Colonic mucosa (tissue), 4 donors: ENCODE data around the gene NHEJ1. TPM values are rescaled to one million over a fixed set of nuclear protein-coding genes. Genes with fewer than 3 reads are reported as not detected.

ENCODE experiments used
- DNase-seq: peaks from one replicate; pipeline ENCODE4 v3.0.0-alpha.2; 2020
- H3K27ac ChIP-seq: fragments of 200-600 bp; one replicate; pipeline ENCODE4 v1.8.0; 2021
- H3K27me3 ChIP-seq: fragments of 200-600 bp; one replicate; pipeline ENCODE4 v1.8.0; 2021
- H3K36me3 ChIP-seq: fragments of 200-600 bp; one replicate; pipeline ENCODE4 v1.8.0; 2021
- H3K4me1 ChIP-seq: fragments of 200-600 bp; one replicate; pipeline ENCODE4 v1.8.0; 2021; ENCODE audit warnings: mild to moderate bottlenecking
- H3K4me3 ChIP-seq: fragments of 200-600 bp; one replicate; pipeline ENCODE4 v1.8.0; 2021
- H3K9ac ChIP-seq, 2 donors: one replicate each; pipeline ENCODE4 v1.7.0; 2013; ENCODE audit warnings: control low read depth in 2 of 2, low read depth in 2 of 2, low read length in 2 of 2
- H3K9me3 ChIP-seq: fragments of 200-600 bp; one replicate; pipeline ENCODE4 v1.8.0; 2021
- CTCF ChIP-seq: fragments of 200-600 bp; IDR thresholded peaks from one replicate; pipeline ENCODE4 v1.8.0; 2022; ENCODE audit warnings: antibody characterized with exemption, mild to moderate bottlenecking
- intact Hi-C: fragments of 100-400 bp; cut with DNase I; formaldehyde crosslinking; loops from one replicate; pipeline ENCODE4 v1.14.1; 2022
- total RNA-seq, 2 donors: library from RNA; stranded (reverse); fragmentation: NEBNext Ultra II Directional in 1 of 2; extraction: Animal tissue kit (Norgen Biotek cat#: 25700) in 1 of 2; gene quantifications; one replicate each; pipeline ENCODE4 v1.2.1, GENCODE V29; 2021
- donor health status: healthy.
- donor health status: DM: no; HTN: no; CAD: no.
- donor health status: DM: no; HTN: no; CAD: no.

NHEJ1 gene
- total RNA-seq, 2 donors from 2014 or later = 30.7 to 51.1 TPM

GRCh38 chr2:219123356-219124135 is 37.1 kb downstream of the NHEJ1 start:
- TF ChIP-seq CTCF = no peak
- DNase-seq = peak; percentile 58
- Histone ChIP-seq H3K27me3 (no peaks in the 10 kb centered on the region), H3K4me3 (no peak overlapping the region), H3K9ac (peak overlapping the region in 1 of 2 donors; percentile 78), H3K27ac (peak overlapping the region; percentile 81), H3K9me3 (no peaks in the 10 kb centered on the region), H3K4me1 (peaks cover 17% of the 10 kb centered on the region), H3K36me3 (no peaks in the 10 kb centered on the region)
- intact Hi-C loops = loop anchor here (5.0 kb wide), 1 partner anchor 66 kb away; no protein-coding TSS in a partner anchor

- Histone ChIP-seq H3K36me3 (no peaks in the 10 kb centered on the region), H3K9me3 (no peaks in the 10 kb centered on the region), H3K9ac (peak overlapping the region in 1 of 2 donors; percentile 78), H3K4me1 (peaks cover 20% of the 10 kb centered on the region), H3K27ac (peak overlapping the region; percentile 81), H3K4me3 (no peak overlapping the region), H3K27me3 (no peaks in the 10 kb centered on the region)
- DNase-seq = no peak
- intact Hi-C loops = loop anchor here (5.0 kb wide), 1 partner anchor 65 kb away; no protein-coding TSS in a partner anchor
- TF ChIP-seq CTCF = no peak
These were observed 38.2 kb downstream of the NHEJ1 start for GRCh38 chr2:219122202-219122980.

- intact Hi-C loops = loop anchor here (5.0 kb wide), 1 partner anchor 63 kb away; no protein-coding TSS in a partner anchor
- H3K4me1 ChIP-seq = peaks cover 18% of the 10 kb centered on the region
- DNase-seq = no peak
These were observed 40.5 kb downstream of the NHEJ1 start for GRCh38 chr2:219120082-219120481.

GRCh38 chr2:219119422-219120043 is 41.1 kb downstream of the NHEJ1 start:
- intact Hi-C loops = loop anchor here (5.0 kb wide), 2 partner anchors 47 to 62 kb away; no protein-coding TSS in a partner anchor
- H3K27ac ChIP-seq = no peak overlapping the region
- TF ChIP-seq CTCF = peak; percentile 68
- H3K4me3 ChIP-seq = no peak overlapping the region
- H3K9ac ChIP-seq = peak overlapping the region in 1 of 2 donors; percentile 76
- H3K27me3 ChIP-seq = no peaks in the 10 kb centered on the region
- no peaks in the 10 kb centered on the region for H3K9me3 ChIP-seq
- DNase-seq = peak; percentile 90
- H3K36me3 ChIP-seq = no peaks in the 10 kb centered on the region
- H3K4me1 ChIP-seq = peaks cover 18% of the 10 kb centered on the region

More at GRCh38 chr2:219120082-219120481, 40.5 kb downstream of the NHEJ1 start:
- H3K9ac ChIP-seq = no peak overlapping the region
- no peaks in the 10 kb centered on the region for H3K27me3 ChIP-seq
- no peak for TF ChIP-seq CTCF
- H3K9me3 ChIP-seq = no peaks in the 10 kb centered on the region
- no peaks in the 10 kb centered on the region for H3K36me3 ChIP-seq
- H3K27ac ChIP-seq = no peak overlapping the region
- H3K4me3 ChIP-seq = no peak overlapping the region

- H3K36me3 ChIP-seq = no peaks in the 10 kb centered on the region
- no peak for TF ChIP-seq CTCF
- intact Hi-C loops = loop anchor here (5.0 kb wide), 1 partner anchor 46 kb away; no protein-coding TSS in a partner anchor
- H3K27me3 ChIP-seq = no peaks in the 10 kb centered on the region
- no peak overlapping the region for H3K4me3 ChIP-seq
- peaks cover 18% of the 10 kb centered on the region for H3K4me1 ChIP-seq
- no peaks in the 10 kb centered on the region for H3K9me3 ChIP-seq
- H3K9ac ChIP-seq = peak overlapping the region; percentile 3 to 76
- peak; percentile 77 for DNase-seq
- peak overlapping the region; percentile 77 for H3K27ac ChIP-seq
These were observed 42.1 kb downstream of the NHEJ1 start for GRCh38 chr2:219118504-219118903.
